Measurements from ENCODE around the gene EEF1AKMT3.

Gene EEF1AKMT3

GRCh38 chr12:57811028-57811755 is 38.8 kb downstream of the EEF1AKMT3 start:
- ChIA-PET CTCF (interaction anchor here (0.8 to 1.5 kb wide), 2 partner anchors 9 to 86 kb away, joined by 3 to 4 read pairs; no protein-coding TSS in a partner anchor), POLR2A (no interaction called here)
- TF ChIP-seq SUZ12 (IDR thresholded peaks at IDR 0.05) (no peak), HDGF (IDR thresholded peaks at IDR 0.05; ENCODE audit: borderline replicate concordance) (no peak), FOXK2 (IDR thresholded peaks at IDR 0.05) (no peak), TARDBP (IDR thresholded peaks at IDR 0.05) (no peak), PKNOX1 (IDR thresholded peaks at IDR 0.05) (no peak), ELF4 (IDR thresholded peaks at IDR 0.05) (no peak), LEF1 (IDR thresholded peaks at IDR 0.05; ENCODE audit: borderline replicate concordance) (no peak)
- no peak for DNase-seq (ENCODE audit: extremely low spot score)

- POLR2A ChIA-PET: no interaction called here
- no peak for TF ChIP-seq ZNF384 (IDR thresholded peaks at IDR 0.05)
- CTCF ChIA-PET: interaction anchor here (1.5 kb wide), 1 partner anchor 11 kb away, joined by 4 read pairs; no protein-coding TSS in a partner anchor
- no peak for DNase-seq (ENCODE audit: extremely low spot score)
Measured at GRCh38 chr12:57813111-57813970, 40.9 kb downstream of the EEF1AKMT3 start.

- ChIA-PET CTCF (no interaction called here), POLR2A (no interaction called here)
- TF ChIP-seq HDGF (IDR thresholded peaks at IDR 0.05; ENCODE audit: borderline replicate concordance): no peak
- no peak for TF ChIP-seq ARNT (IDR thresholded peaks at IDR 0.05)
- no peak for TF ChIP-seq TARDBP (IDR thresholded peaks at IDR 0.05)
- TF ChIP-seq ZNF384 (IDR thresholded peaks at IDR 0.05): no peak
- TF ChIP-seq ELF4 (IDR thresholded peaks at IDR 0.05): no peak
- no peak for TF ChIP-seq FOXK2 (IDR thresholded peaks at IDR 0.05)
- TF ChIP-seq CTBP1 (IDR thresholded peaks at IDR 0.05; ENCODE audit: borderline replicate concordance): no peak
- TF ChIP-seq FOXA1 (IDR thresholded peaks at IDR 0.05): no peak
- TF ChIP-seq FOXM1 (IDR thresholded peaks at IDR 0.05; ENCODE audit: borderline replicate concordance): no peak
- no peak for TF ChIP-seq L3MBTL2 (conservative IDR thresholded peaks at IDR 0.05)
- no peak for TF ChIP-seq LEF1 (IDR thresholded peaks at IDR 0.05; ENCODE audit: borderline replicate concordance)
- no peak for TF ChIP-seq SUZ12 (IDR thresholded peaks at IDR 0.05)
- no peak for TF ChIP-seq SP1 (IDR thresholded peaks at IDR 0.05)
- TF ChIP-seq PKNOX1 (IDR thresholded peaks at IDR 0.05): no peak
- no peak for TF ChIP-seq BHLHE40 (IDR thresholded peaks at IDR 0.05; ENCODE audit: borderline replicate concordance)
- TF ChIP-seq NFRKB (IDR thresholded peaks at IDR 0.05): no peak
- no peak for DNase-seq (ENCODE audit: extremely low spot score)
Measured at GRCh38 chr12:57813971-57814772, 41.8 kb downstream of the EEF1AKMT3 start.

- POLR2A ChIA-PET: no interaction called here
- no peak for DNase-seq (ENCODE audit: extremely low spot score)
- CTCF ChIA-PET: interaction anchor here (0.7 kb wide), 1 partner anchor 43 kb away, joined by 3 read pairs; no protein-coding TSS in a partner anchor
- TF ChIP-seq ZNF384 (IDR thresholded peaks at IDR 0.05) (no peak), SUZ12 (IDR thresholded peaks at IDR 0.05) (no peak), FOXA1 (IDR thresholded peaks at IDR 0.05) (no peak), CTBP1 (IDR thresholded peaks at IDR 0.05; ENCODE audit: borderline replicate concordance) (no peak), BHLHE40 (IDR thresholded peaks at IDR 0.05; ENCODE audit: borderline replicate concordance) (no peak), NFRKB (IDR thresholded peaks at IDR 0.05) (no peak), HDGF (IDR thresholded peaks at IDR 0.05; ENCODE audit: borderline replicate concordance) (no peak), L3MBTL2 (conservative IDR thresholded peaks at IDR 0.05) (no peak), TARDBP (IDR thresholded peaks at IDR 0.05) (no peak), PKNOX1 (IDR thresholded peaks at IDR 0.05) (no peak), FOXK2 (IDR thresholded peaks at IDR 0.05) (no peak), ELF4 (IDR thresholded peaks at IDR 0.05) (no peak), LEF1 (IDR thresholded peaks at IDR 0.05; ENCODE audit: borderline replicate concordance) (no peak), FOXM1 (IDR thresholded peaks at IDR 0.05; ENCODE audit: borderline replicate concordance) (no peak), ARNT (IDR thresholded peaks at IDR 0.05) (no peak), SP1 (IDR thresholded peaks at IDR 0.05) (no peak)
Measured at GRCh38 chr12:57815177-57816000, 43.0 kb downstream of the EEF1AKMT3 start.
